Suprapubic skin (tissue), 4 donors: ENCODE results near the gene POLQ. TPM values are rescaled to one million over a fixed set of nuclear protein-coding genes. Genes with fewer than 3 reads are reported as not detected.

Experiments
- DNase-seq, 2 donors: peaks; one replicate each; pipeline ENCODE4 v3.0.0-alpha.2; 2019; ENCODE audit warnings: low spot score in 2 of 2
- H3K27ac ChIP-seq: fragments of 200-600 bp; sonication (generic); one replicate; pipeline ENCODE4 v1.5.1; 2019
- H3K27me3 ChIP-seq: fragments of 200-600 bp; sonication (generic); one replicate; pipeline ENCODE4 v1.5.1; 2019
- H3K36me3 ChIP-seq: fragments of 200-600 bp; sonication (generic); one replicate; pipeline ENCODE4 v1.5.1; 2019
- H3K4me1 ChIP-seq: fragments of 200-600 bp; sonication (generic); one replicate; pipeline ENCODE4 v1.5.1; 2019
- H3K4me3 ChIP-seq: fragments of 200-600 bp; sonication (generic); one replicate; pipeline ENCODE4 v1.5.1; 2019; ENCODE audit warnings: mild to moderate bottlenecking
- H3K9me3 ChIP-seq: fragments of 200-600 bp; sonication (generic); one replicate; pipeline ENCODE4 v1.5.1; 2019
- CTCF ChIP-seq, 2 donors: fragments of 200-600 bp in 1 of 2; fragments of 450-650 bp in 1 of 2; sonication (generic) in 1 of 2; IDR thresholded peaks; one replicate each; pipeline ENCODE4 v1.5.1; 2016 to 2019; ENCODE audit warnings: antibody characterized with exemption in 2 of 2, mild to moderate bottlenecking in 1 of 2, moderate library complexity in 1 of 2
- EP300 ChIP-seq: sonication (generic); formaldehyde crosslinking; IDR thresholded peaks from one replicate; pipeline ENCODE4 v1.6.1; 2017; ENCODE audit warnings: antibody characterized with exemption
- POLR2A ChIP-seq, 2 donors: fragments of 450-650 bp; IDR thresholded peaks; one replicate each; pipeline ENCODE4 v1.6.1; 2017; ENCODE audit warnings: antibody characterized with exemption in 2 of 2, mild to moderate bottlenecking in 2 of 2, moderate library complexity in 2 of 2
- POLR2AphosphoS5 ChIP-seq, 3 donors: sonication (generic); formaldehyde crosslinking; IDR thresholded peaks; one replicate each; pipeline ENCODE4 v1.6.1; 2017; ENCODE audit warnings: antibody characterized with exemption in 3 of 3
- WGBS: methylation state at CpG from one replicate; pipeline ENCODE4 v1.1.5; 2018; 5-methylcytosine and 5-hydroxymethylcytosine counted together
- total RNA-seq, 4 donors: library from RNA; depleted of rRNA; stranded (reverse); fragments of >200 nt; gene quantifications; one replicate each; pipeline ENCODE4 v1.1.0, GENCODE V29; 2016

POLQ gene
- total RNA-seq, 4 donors from 2014 or later, result 0.76 to 2.4 (median 0.84) TPM

GRCh38 chr3:121482660-121483059 is 63.1 kb downstream of the POLQ start:
- Histone ChIP-seq H3K27ac (no peak overlapping the region), H3K4me1 (no peaks in the 10 kb centered on the region), H3K27me3 (no peaks in the 10 kb centered on the region), H3K36me3 (no peaks in the 10 kb centered on the region), H3K4me3 (no peak overlapping the region), H3K9me3 (no peaks in the 10 kb centered on the region)
- DNase-seq, result no peak
- no peak for TF ChIP-seq EP300
- TF ChIP-seq POLR2AphosphoS5 (IDR thresholded peaks at IDR 0.05), result no peak
- no peak for TF ChIP-seq CTCF (IDR thresholded peaks at IDR 0.05)
- TF ChIP-seq POLR2A (IDR thresholded peaks at IDR 0.05), result no peak
- 93% methylated on average over 1 of the region's 1 CpG for WGBS

GRCh38 chr3:121481106-121481880 is 64.5 kb downstream of the POLQ start:
- 67% methylated on average over 3 of the region's 3 CpGs for WGBS
- no peak overlapping the region for H3K27ac ChIP-seq

GRCh38 chr3:121477589-121477988 is 68.2 kb downstream of the POLQ start:
- DNase-seq, result no peak
- 80% methylated on average over 5 of the region's 5 CpGs for WGBS
- Histone ChIP-seq H3K4me1 (no peaks in the 10 kb centered on the region), H3K4me3 (no peak overlapping the region), H3K27ac (no peak overlapping the region), H3K36me3 (no peaks in the 10 kb centered on the region), H3K9me3 (no peaks in the 10 kb centered on the region), H3K27me3 (no peaks in the 10 kb centered on the region)
- TF ChIP-seq EP300 (no peak), CTCF (IDR thresholded peaks at IDR 0.05) (no peak), POLR2AphosphoS5 (IDR thresholded peaks at IDR 0.05) (no peak), POLR2A (IDR thresholded peaks at IDR 0.05) (no peak)

More at GRCh38 chr3:121481106-121481880, 64.5 kb downstream of the POLQ start:
- H3K4me3 ChIP-seq, result no peak overlapping the region
- DNase-seq, result no peak
- H3K27me3 ChIP-seq, result no peaks in the 10 kb centered on the region
- TF ChIP-seq EP300 (no peak), POLR2AphosphoS5 (IDR thresholded peaks at IDR 0.05) (no peak), POLR2A (IDR thresholded peaks at IDR 0.05) (no peak), CTCF (IDR thresholded peaks at IDR 0.05) (no peak)
- no peaks in the 10 kb centered on the region for H3K9me3 ChIP-seq
- H3K4me1 ChIP-seq, result no peaks in the 10 kb centered on the region
- no peaks in the 10 kb centered on the region for H3K36me3 ChIP-seq

- no peak overlapping the region for H3K4me3 ChIP-seq
- no peaks in the 10 kb centered on the region for H3K27me3 ChIP-seq
- TF ChIP-seq POLR2A (IDR thresholded peaks at IDR 0.05), result no peak
- no peak for TF ChIP-seq EP300
- TF ChIP-seq CTCF (IDR thresholded peaks at IDR 0.05), result no peak
- TF ChIP-seq POLR2AphosphoS5 (IDR thresholded peaks at IDR 0.05), result no peak
- no peak for DNase-seq
- 91% methylated on average over 2 of the region's 2 CpGs for WGBS
- no peak overlapping the region for H3K27ac ChIP-seq
- no peaks in the 10 kb centered on the region for H3K4me1 ChIP-seq
- no peaks in the 10 kb centered on the region for H3K36me3 ChIP-seq
- no peaks in the 10 kb centered on the region for H3K9me3 ChIP-seq
Observed at GRCh38 chr3:121473001-121473400, 72.8 kb downstream of the POLQ start.

GRCh38 chr3:121467085-121467484 is 78.7 kb downstream of the POLQ start:
- no peaks in the 10 kb centered on the region for H3K36me3 ChIP-seq
- H3K27ac ChIP-seq, result no peak overlapping the region
- no peaks in the 10 kb centered on the region for H3K27me3 ChIP-seq
- no peak for DNase-seq
- WGBS, result 58% methylated on average over 2 of the region's 2 CpGs
- no peaks in the 10 kb centered on the region for H3K4me1 ChIP-seq
- H3K4me3 ChIP-seq, result no peak overlapping the region
- no peak for TF ChIP-seq POLR2A (IDR thresholded peaks at IDR 0.05)
- TF ChIP-seq EP300, result no peak
- no peak for TF ChIP-seq CTCF (IDR thresholded peaks at IDR 0.05)
- TF ChIP-seq POLR2AphosphoS5 (IDR thresholded peaks at IDR 0.05), result no peak
- no peaks in the 10 kb centered on the region for H3K9me3 ChIP-seq
